ENCODE results near the gene MED31. TPM values are rescaled to one million over a fixed set of nuclear protein-coding genes. Genes with fewer than 3 reads are reported as not detected.

MED31 gene
- polyA plus RNA-seq, 2 of the 4 experiments (the other 2 are of a cell fraction), result 32.2 to 49.0 TPM

GRCh38 chr17:6674586-6674985 lies 23.2 kb upstream of the MED31 start:
- FAIRE-seq (no peak), DNase-seq (ENCODE audit: low read depth in 1 of 2, low spot score in 1 of 2) (no peak), ATAC-seq (no peak; a peak in 1 of 6 replicates)
- ChIA-PET CTCF (interaction anchor here (1.1 to 17.8 kb wide), 3 partner anchors 10 to 331 kb away, joined by 4 to 293 read pairs (median 15); partner anchors contain the start of gene RNASEK), POLR2A (no interaction called here)
- no peak for TF ChIP-seq ELK1 (IDR thresholded peaks at IDR 0.05; ENCODE audit: low read depth, low read length)
- no peak for TF ChIP-seq MYC (IDR thresholded peaks at IDR 0.05; ENCODE audit: borderline replicate concordance, low read length)
- WGBS (ENCODE audit: missing lambda C conversion rate), result 72% methylated on average over 12 of the region's 13 CpGs
- Histone ChIP-seq H3K9me3 (no peaks in the 10 kb centered on the region), H3K4me3 (no peak overlapping the region), H3K27ac (no peak overlapping the region), H3K4me1 (peaks cover 14% of the 10 kb centered on the region; the same call in 2 of the 3 replicates), H3K4me2 (no peak overlapping the region)

- Histone ChIP-seq H3K4me3 (no peak overlapping the region), H3K4me2 (no peak overlapping the region), H3K9me3 (no peaks in the 10 kb centered on the region), H3K4me1 (peaks cover 4% of the 10 kb centered on the region; the same call in 1 of the 3 replicates), H3K27ac (no peak overlapping the region)
- no peak; a peak in 1 of 6 replicates for ATAC-seq
- FAIRE-seq, result no peak
- POLR2A ChIA-PET, result interaction anchor here (0.6 kb wide), 1 partner anchor 310 kb away, joined by 4 read pairs; no protein-coding TSS in a partner anchor
- CTCF ChIA-PET, result interaction anchor here (0.8 to 17.8 kb wide), 7 partner anchors 8 to 334 kb away, joined by 3 to 293 read pairs (median 5); partner anchors contain the start of gene RNASEK
- DNase-seq (ENCODE audit: low read depth in 1 of 2, low spot score in 1 of 2), result no peak
- WGBS (ENCODE audit: missing lambda C conversion rate), result 45% methylated on average over 7 of the region's 7 CpGs
- no peak for TF ChIP-seq ZC3H11A (IDR thresholded peaks at IDR 0.05)
- no peak for TF ChIP-seq ELK1 (IDR thresholded peaks at IDR 0.05; ENCODE audit: low read depth, low read length)
- no peak for TF ChIP-seq HOXA7 (CRISPR knock-in tag; IDR thresholded peaks at IDR 0.05)
Measured at GRCh38 chr17:6671431-6671830, 20.0 kb upstream of the MED31 start.

- ChIA-PET CTCF (interaction anchor here (0.6 to 17.8 kb wide), 9 partner anchors 8 to 335 kb away, joined by 3 to 293 read pairs (median 5); partner anchors contain the start of gene RNASEK), POLR2A (interaction anchor here (0.6 kb wide), 1 partner anchor 310 kb away, joined by 4 read pairs; no protein-coding TSS in a partner anchor)
- H3K4me1 ChIP-seq, result peaks cover 4% of the 10 kb centered on the region; the same call in 1 of the 3 replicates
- no peak overlapping the region for H3K4me2 ChIP-seq
- DNase-seq (ENCODE audit: low read depth in 1 of 2, low spot score in 1 of 2) (no peak), ATAC-seq (no peak), FAIRE-seq (no peak)
- H3K4me3 ChIP-seq, result no peak overlapping the region
- H3K9me3 ChIP-seq, result no peaks in the 10 kb centered on the region
- TF ChIP-seq FOSL2 (IDR thresholded peaks at IDR 0.05) (no peak), FOSL2 (CRISPR knock-in tag; IDR thresholded peaks at IDR 0.05) (no peak), RCOR1 (IDR thresholded peaks at IDR 0.05; ENCODE audit: low read depth, low read length) (no peak), FOXS1 (CRISPR knock-in tag; IDR thresholded peaks at IDR 0.05) (no peak), FOSB (CRISPR knock-in tag; IDR thresholded peaks at IDR 0.05) (no peak), JUN (IDR thresholded peaks at IDR 0.05) (no peak), BHLHE40 (IDR thresholded peaks at IDR 0.05; ENCODE audit: low read depth, low read length) (no peak), BCL3 (IDR thresholded peaks at IDR 0.05) (no peak), CTCF (IDR thresholded peaks at IDR 0.05) (no peak), CBX8 (IDR thresholded peaks at IDR 0.05) (no peak), SMC3 (IDR thresholded peaks at IDR 0.05) (no peak), MAX (IDR thresholded peaks at IDR 0.05) (no peak), TFCP2L1 (CRISPR knock-in tag; IDR thresholded peaks at IDR 0.05) (no peak), TP53 (CRISPR knock-in tag; IDR thresholded peaks at IDR 0.05) (no peak), CEBPB (IDR thresholded peaks at IDR 0.05) (no peak), ZFP36 (IDR thresholded peaks at IDR 0.05; ENCODE audit: borderline replicate concordance, partially characterized antibody) (no peak), CHD2 (IDR thresholded peaks at IDR 0.05; ENCODE audit: low read length, partially characterized antibody) (no peak), HOXB13 (CRISPR knock-in tag; IDR thresholded peaks at IDR 0.05; ENCODE audit: low read depth) (no peak), NR3C1 (IDR thresholded peaks at IDR 0.05) (no peak)
- H3K27ac ChIP-seq, result no peak overlapping the region
- WGBS (ENCODE audit: missing lambda C conversion rate), result 82% methylated on average over 6 of the region's 6 CpGs
Measured at GRCh38 chr17:6670999-6671398, 19.6 kb upstream of the MED31 start.
